HG03439 (cell line): ENCODE measurements around the gene FPGS.
"Not testable (repeated sequence)": the region's sequence is repeated elsewhere in the genome, so short reads cannot be mapped to it uniquely, and the experiment has no call there.

Source experiments
- ATAC-seq: cut with Tn5 transposase; IDR thresholded peaks from one replicate; pipeline ENCODE4 v1.9.1; 2021; ENCODE audit warnings: mild to moderate bottlenecking, moderate library complexity; ENCODE audit not compliant: unreplicated experiment

Gene FPGS

GRCh38 chr9:127835991-127836516, 33.4 kb downstream of the FPGS start:
- ATAC-seq = no peak

GRCh38 chr9:127836561-127836960, 33.9 kb downstream of the FPGS start:
- ATAC-seq = not testable (repeated sequence)

- no peak for ATAC-seq
Observed at GRCh38 chr9:127837346-127837745, 34.7 kb downstream of the FPGS start.

- no peak for ATAC-seq
Observed at GRCh38 chr9:127838375-127839078, 35.8 kb downstream of the FPGS start.

- ATAC-seq = no peak
Observed at GRCh38 chr9:127841087-127841835, 38.6 kb downstream of the FPGS start.

GRCh38 chr9:127844821-127845359, 42.2 kb downstream of the FPGS start:
- ATAC-seq = no peak

GRCh38 chr9:127845619-127846018, 42.9 kb downstream of the FPGS start:
- ATAC-seq = not testable (repeated sequence)

GRCh38 chr9:127846443-127847177, 43.9 kb downstream of the FPGS start:
- no peak for ATAC-seq

- no peak for ATAC-seq
Observed at GRCh38 chr9:127847178-127847510, 44.5 kb downstream of the FPGS start.

- no peak for ATAC-seq
Observed at GRCh38 chr9:127847833-127848755, 45.4 kb downstream of the FPGS start.

GRCh38 chr9:127848756-127849504, 46.2 kb downstream of the FPGS start:
- ATAC-seq = no peak

GRCh38 chr9:127850286-127850830, 47.7 kb downstream of the FPGS start:
- no peak for ATAC-seq

GRCh38 chr9:127852829-127853228, 50.1 kb downstream of the FPGS start:
- no peak for ATAC-seq

- ATAC-seq = no peak
Observed at GRCh38 chr9:127853312-127854183, 50.9 kb downstream of the FPGS start.

- ATAC-seq = no peak
Observed at GRCh38 chr9:127854184-127854806, 51.6 kb downstream of the FPGS start, which contains the start of gene ENG. TSS of gene ENG (minus strand) at chr9:127854658. CDS start at chr9:127854355, 303 bp downstream.

GRCh38 chr9:127854960-127855359, 52.3 kb downstream of the FPGS start:
- no peak for ATAC-seq

GRCh38 chr9:127855522-127855921, 52.8 kb downstream of the FPGS start:
- no peak for ATAC-seq
